HepG2 (cell line): ENCODE results near the gene GPC6. TPM values are rescaled to one million over a fixed set of nuclear protein-coding genes. Genes with fewer than 3 reads are reported as not detected.

Experiments
- ATAC-seq: fragments of 200-7000 bp; cut with Tn5 transposase; 3 replicates; pipeline ENCODE4 v1.9.1; 2020; ENCODE audit warnings: mild to moderate bottlenecking, moderate library complexity
- BruUV-seq: library from RNA; stranded (reverse); fragments of 400-500 nt; replicated peaks from 2 replicates; lab custom pipeline; 2021; lab: Mats Ljungman, UMichigan
- CTCF ChIA-PET: fragments of 300-600 bp; formaldehyde crosslinking; extraction: SDS; loops from one replicate; lab custom pipeline; 2021; ENCODE audit warnings: low total read pairs, inconsistent platforms, low intra/inter-chr PET ratio; lab: Yijun Ruan, JAX
- POLR2A ChIA-PET: fragments of 350-600 bp; sonication (Branson Sonifier 250); formaldehyde crosslinking; loops from one replicate; lab custom pipeline; 2020; ENCODE audit warnings: antibody characterized with exemption, inconsistent platforms; lab: Yijun Ruan, JAX
- DNase-seq: peaks from one replicate; pipeline ENCODE4 v3.0.0-alpha.2; 2015; ENCODE audit warnings: low spot score
- FAIRE-seq: peaks from 3 replicates; lab custom pipeline; 2011; peaks lifted over from hg19 to GRCh38; lab: Jason Lieb, UNC
- H2AFZ ChIP-seq: one replicate; pipeline ENCODE4 v1.6.1; 2011; ENCODE audit warnings: low read length, inconsistent platforms
- H3K27ac ChIP-seq: fragments of 300-600 bp; 3 replicates; pipeline ENCODE4 v1.8.0; 2011; ENCODE audit warnings: mixed run types, mild to moderate bottlenecking, mixed read lengths, low read length, inconsistent platforms; ENCODE audit not compliant: insufficient read depth; ENCODE audit errors: extremely low read length
- H3K27me3 ChIP-seq, 2 experiments: fragments of 200-600 bp in 1 of 2; 2 replicates in 1 of 2; 3 replicates in 1 of 2; pipeline versions ENCODE4 v1.6.0 to v1.8.0; 2011; ENCODE audit warnings: low read length in 2 of 2, mild to moderate bottlenecking in 2 of 2, moderate library complexity in 2 of 2, inconsistent platforms in 1 of 2; ENCODE audit not compliant: insufficient read depth in 2 of 2, control insufficient read depth in 1 of 2
- H3K36me3 ChIP-seq, 2 experiments: fragments of 200-600 bp in 1 of 2; replicated peaks in 1 of 2; 2 replicates in 1 of 2; 3 replicates in 1 of 2; pipeline versions ENCODE4 v1.5.1 to v1.8.0; 2011; ENCODE audit warnings: low read length in 2 of 2, inconsistent platforms in 1 of 2; ENCODE audit not compliant: insufficient read depth in 2 of 2, control insufficient read depth in 1 of 2
- H3K4me1 ChIP-seq: 2 replicates; pipeline ENCODE4 v1.5.1; 2012; ENCODE audit warnings: low read length, inconsistent platforms; ENCODE audit not compliant: insufficient read depth
- H3K4me2 ChIP-seq: 2 replicates; pipeline ENCODE4 v1.6.0; 2011; ENCODE audit warnings: low read depth, low read length, inconsistent platforms
- H3K4me3 ChIP-seq, 3 experiments: fragments of 200-600 bp in 1 of 3; sonication (generic), shearing (Covaris generic) in 1 of 3; replicated peaks in 1 of 3; 2 replicates each; pipeline ENCODE4 v1.5.1; 2011 to 2016; ENCODE audit warnings: low read length in 3 of 3, inconsistent platforms in 2 of 3, low read depth in 2 of 3, mild to moderate bottlenecking in 2 of 3, control low read depth in 1 of 3, mixed read lengths in 1 of 3; ENCODE audit not compliant: insufficient read depth in 1 of 3
- H3K79me2 ChIP-seq: one replicate; pipeline ENCODE4 v1.6.1; 2011; ENCODE audit warnings: low read length, inconsistent platforms; ENCODE audit not compliant: insufficient read depth
- H3K9ac ChIP-seq: 2 replicates; pipeline ENCODE4 v1.6.0; 2011; ENCODE audit warnings: mild to moderate bottlenecking, low read depth, low read length, inconsistent platforms; ENCODE audit not compliant: insufficient read depth
- H3K9me3 ChIP-seq: 2 replicates; pipeline ENCODE4 v1.5.1; 2012; ENCODE audit warnings: mild to moderate bottlenecking, low read length
- H4K20me1 ChIP-seq: 2 replicates; pipeline ENCODE4 v1.6.0; 2011; ENCODE audit warnings: inconsistent platforms, mild to moderate bottlenecking, low read length, moderate library complexity; ENCODE audit not compliant: insufficient read depth
- DDIT3 ChIP-seq: sonication (generic); formaldehyde crosslinking; IDR thresholded peaks from 2 replicates; pipeline ENCODE4 v1.4.0; 2020; ENCODE audit warnings: mild to moderate bottlenecking, missing genetic modification reagents
- FOXO1 ChIP-seq: sonication (generic); formaldehyde crosslinking; IDR thresholded peaks from 2 replicates; pipeline ENCODE4 v1.4.0; 2020; ENCODE audit warnings: missing genetic modification reagents
- GATAD2A ChIP-seq: IDR thresholded peaks from 2 replicates; pipeline ENCODE4 v1.6.1; 2016
- MBD4 ChIP-seq: IDR thresholded peaks from 2 replicates; pipeline ENCODE4 v1.6.1; 2012; ENCODE audit warnings: low read length, inconsistent platforms, borderline replicate concordance
- SAFB2 ChIP-seq: sonication (generic); formaldehyde crosslinking; IDR thresholded peaks from 2 replicates; pipeline ENCODE4 v1.5.1; 2020; ENCODE audit warnings: missing genetic modification reagents, low read depth, mild to moderate bottlenecking, borderline replicate concordance
- TRIM22 ChIP-seq: fragments of 450-650 bp; IDR thresholded peaks from 2 replicates; pipeline ENCODE4 v1.6.1; 2017
- ZNF138 ChIP-seq: sonication (generic); formaldehyde crosslinking; IDR thresholded peaks from 2 replicates; pipeline ENCODE4 v1.5.0; 2020; ENCODE audit warnings: mild to moderate bottlenecking, low read depth, missing genetic modification reagents
- ZNF710 ChIP-seq: sonication (generic); formaldehyde crosslinking; IDR thresholded peaks from 2 replicates; pipeline ENCODE4 v1.5.0; 2020; ENCODE audit warnings: mild to moderate bottlenecking, missing genetic modification reagents, borderline replicate concordance
- ZNF775 ChIP-seq: sonication (generic); formaldehyde crosslinking; IDR thresholded peaks from 2 replicates; pipeline ENCODE4 v1.4.0; 2020; ENCODE audit warnings: missing genetic modification reagents, mild to moderate bottlenecking, moderate library complexity, borderline replicate concordance
- ZNF777 ChIP-seq: sonication (generic); formaldehyde crosslinking; IDR thresholded peaks from 2 replicates; pipeline ENCODE4 v1.4.0; 2020; ENCODE audit warnings: missing genetic modification reagents
- whole genome bisulfite sequencing: methylation state at CpG from one replicate; pipeline ENCODE4 v1.1.6; 2017; ENCODE audit warnings: low lambda C conversion rate; 5-methylcytosine and 5-hydroxymethylcytosine counted together
- in situ Hi-C: cut with HindIII; loops from 2 replicates; pipeline ENCODE4 v1.10.0; 2017; ENCODE audit warnings: low pct_unique_long_range_greater_than_20kb; ENCODE audit not compliant: extremely low pct_ligation_motif_present
- intact Hi-C: fragments of 100-400 bp; cut with micrococcal nuclease; formaldehyde crosslinking; loops from one replicate; pipeline ENCODE4 v1.10.0; 2022; ENCODE audit not compliant: unreplicated experiment
- polyA plus RNA-seq, 8 experiments: library from polyadenylated mRNA; depleted of rRNA in 3 of 8; stranded (reverse) in 7 of 8; unstranded in 1 of 8; fragments of >200 nt; fragmentation: Illumina TruSeq in 4 of 8; extraction: Trizol in 4 of 8; gene quantifications; 2 replicates each; pipeline versions ENCODE4 v1.2.1 to v1.2.3, GENCODE V29; 2011 to 2016; ENCODE audit warnings: low read depth in 4 of 8, missing spikeins in 1 of 8, mixed read lengths in 1 of 8; ENCODE audit not compliant: insufficient read depth in 1 of 8
- total RNA-seq, 5 experiments: library from RNA; depleted of rRNA; stranded (reverse); fragments of >200 nt; fragmentation: Illumina TruSeq; extraction: Trizol; gene quantifications; 2 replicates each; pipeline ENCODE4 v1.2.3, GENCODE V29; 2016; ENCODE audit warnings: low read depth in 1 of 5

Gene GPC6
- total and polyA plus RNA-seq, 2 of the 13 experiments (the other 11 are each of a cell fraction or from before 2014, with no cell fraction given): 24.5 to 33.9 TPM

- ChIA-PET POLR2A (no interaction called here), CTCF (no interaction called here)
- Histone ChIP-seq H3K27me3 (no peaks in the 10 kb centered on the region), H2AFZ (no peak overlapping the region), H3K4me1 (no peaks in the 10 kb centered on the region), H3K9me3 (no peaks in the 10 kb centered on the region), H3K4me2 (no peak overlapping the region), H3K79me2 (no peaks in the 10 kb centered on the region), H3K9ac (no peak overlapping the region), H3K27ac (no peak overlapping the region), H3K36me3 (no peaks in the 10 kb centered on the region), H3K4me3 (no peak overlapping the region), H4K20me1 (no peaks in the 10 kb centered on the region)
- BruUV-seq: no TSS peak
- DNase-seq (no peak), ATAC-seq (no peak), FAIRE-seq (no peak)
- TF ChIP-seq ZNF775 (no peak), MBD4 (no peak), DDIT3 (CRISPR knock-in tag) (no peak), ZNF710 (no peak), FOXO1 (CRISPR knock-in tag) (no peak), TRIM22 (no peak), ZNF138 (CRISPR knock-in tag) (no peak), GATAD2A (no peak), ZNF777 (no peak), SAFB2 (CRISPR knock-in tag) (no peak)
- WGBS: 61% methylated on average over 2 of the region's 2 CpGs
- intact Hi-C loops: no loop called here
- in situ Hi-C loops: no loop called here
Measured at GRCh38 chr13:93872786-93873347, 646.3 kb downstream of the GPC6 start.
